DMS53 treated with DMSO at 0.1 percent for 48 hours (cell line): ENCODE results near the gene CXCL8.

Source experiments
- DNase-seq: peaks from one replicate; lab custom pipeline; 2025; ENCODE audit not compliant: unreplicated experiment; lab: John Stamatoyannopoulos, UW

Gene CXCL8

DNA sequence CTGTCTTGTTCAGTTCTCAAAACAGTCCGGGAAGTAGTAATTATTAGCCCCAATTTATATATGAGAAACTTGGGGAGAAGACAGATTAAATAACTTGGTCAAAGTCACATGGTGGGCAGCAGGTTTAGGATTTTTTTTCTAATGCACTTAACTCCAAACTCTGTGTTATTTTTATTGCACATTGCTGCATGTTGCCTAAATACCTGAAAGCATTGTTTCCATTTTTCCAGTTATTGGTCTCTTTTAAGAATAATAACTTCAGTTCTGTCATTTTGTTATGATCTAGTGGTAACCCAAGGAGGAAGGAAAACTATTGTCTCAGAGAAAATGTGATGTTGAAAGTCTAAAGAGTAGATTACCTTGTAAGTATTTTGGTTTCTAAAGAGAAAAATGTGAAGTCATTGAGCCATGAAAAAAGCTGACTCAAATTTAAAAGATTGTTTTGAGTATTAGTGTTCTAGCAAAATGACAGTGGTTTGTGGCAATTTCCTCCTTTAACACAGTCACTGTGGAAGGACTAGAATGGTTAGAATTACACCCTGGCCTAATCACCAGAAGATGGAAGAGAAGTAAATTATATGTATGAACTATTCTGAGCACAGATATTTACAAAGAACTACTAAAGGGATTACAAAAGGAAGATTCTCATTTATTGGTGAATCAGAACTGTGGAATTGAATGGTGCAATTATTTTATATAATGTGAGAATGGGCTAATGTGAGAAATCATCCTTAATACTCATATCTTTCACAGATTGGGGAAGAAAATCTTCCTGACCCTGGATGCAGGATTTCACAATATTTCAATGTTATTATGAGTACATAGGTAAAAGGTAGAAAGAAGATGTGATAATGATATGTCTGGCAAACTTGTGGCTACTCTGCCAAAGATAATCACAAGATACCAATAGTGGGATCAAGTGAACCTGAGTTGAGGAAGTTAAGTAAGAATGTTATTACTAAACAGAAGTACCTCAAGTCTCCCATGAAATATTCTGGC is 21.7 kb upstream of the CXCL8 start:
- DNase-seq, result no peak

DNA sequence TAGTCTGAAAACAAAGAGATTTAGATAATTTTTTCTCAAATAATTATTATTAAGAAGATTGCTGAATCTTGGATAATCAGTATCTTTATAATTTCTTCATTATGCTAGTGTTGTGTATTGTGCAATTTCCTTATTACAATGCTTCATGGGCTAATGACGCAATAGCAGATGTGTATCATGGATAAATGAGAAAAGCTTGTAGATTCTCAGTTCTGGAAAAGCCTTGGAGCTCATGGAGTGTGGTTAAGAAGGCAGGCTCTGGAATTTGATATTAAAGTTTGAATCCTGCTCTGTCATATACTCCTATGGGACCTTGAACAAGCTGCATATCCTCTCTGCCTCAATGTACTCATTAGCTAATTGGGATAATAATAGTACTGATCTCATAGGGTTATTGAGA is 18.9 kb upstream of the CXCL8 start:
- DNase-seq, result no peak

DNA sequence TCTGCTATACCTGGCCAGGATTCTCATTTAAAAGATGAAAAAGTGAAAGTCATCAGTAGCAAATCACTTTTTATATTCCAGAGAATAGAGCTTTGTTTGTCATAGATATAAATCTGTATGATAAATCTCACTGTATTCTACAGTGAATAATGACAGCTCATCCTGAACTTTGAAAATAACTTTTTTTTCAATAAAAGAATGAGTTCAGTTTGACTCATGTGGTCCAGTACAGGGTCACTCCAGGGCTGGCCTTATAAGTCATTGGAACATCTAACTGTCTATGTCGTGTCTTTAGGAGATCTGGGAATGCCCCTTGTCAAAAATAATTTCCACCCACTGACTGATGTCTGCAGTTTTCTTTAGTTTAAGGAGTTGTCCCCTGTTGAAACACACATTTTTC is 18.5 kb upstream of the CXCL8 start:
- DNase-seq, result no peak

DNA sequence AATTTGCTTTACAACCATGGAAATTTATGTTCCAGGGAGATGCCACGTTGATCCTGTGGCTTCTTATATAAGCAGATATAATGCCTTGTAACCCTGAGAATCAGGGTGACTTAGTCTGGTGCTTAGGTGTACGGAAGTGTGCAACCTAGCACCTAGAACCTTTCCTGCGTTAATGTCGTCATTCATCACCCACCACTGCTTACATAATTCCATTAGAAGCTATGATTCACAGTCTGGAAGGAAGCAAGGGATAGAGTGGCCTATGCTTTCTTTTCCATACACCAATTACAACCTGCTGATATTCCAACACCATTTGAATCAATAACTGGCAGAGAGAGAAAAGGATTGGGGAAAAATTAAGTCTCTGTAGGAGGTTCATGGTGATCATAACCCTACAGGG is 17.3 kb upstream of the CXCL8 start:
- DNase-seq, result no peak

GRCh38 chr4:73723928-73724327 is 16.4 kb upstream of the CXCL8 start:
- DNase-seq, result no peak

DNA sequence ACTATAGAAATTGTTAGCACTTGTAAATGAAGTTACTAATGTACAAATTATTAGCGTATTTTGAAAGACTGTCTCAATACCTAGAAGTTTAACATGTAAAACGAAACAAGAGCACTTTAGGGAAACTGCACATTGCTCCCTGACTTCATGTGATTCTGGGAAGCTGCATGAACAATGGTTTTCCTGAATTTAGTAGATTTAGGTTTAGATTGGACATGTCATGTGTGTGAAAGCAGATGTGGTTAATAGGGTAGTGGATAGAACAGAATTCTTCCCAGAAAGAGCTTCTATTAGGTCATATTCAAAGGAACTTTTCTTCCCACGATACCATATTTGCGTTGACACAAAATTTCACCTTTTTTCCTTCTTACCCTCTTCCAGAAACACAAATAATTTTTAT is 14.9 kb upstream of the CXCL8 start:
- no peak for DNase-seq

DNA sequence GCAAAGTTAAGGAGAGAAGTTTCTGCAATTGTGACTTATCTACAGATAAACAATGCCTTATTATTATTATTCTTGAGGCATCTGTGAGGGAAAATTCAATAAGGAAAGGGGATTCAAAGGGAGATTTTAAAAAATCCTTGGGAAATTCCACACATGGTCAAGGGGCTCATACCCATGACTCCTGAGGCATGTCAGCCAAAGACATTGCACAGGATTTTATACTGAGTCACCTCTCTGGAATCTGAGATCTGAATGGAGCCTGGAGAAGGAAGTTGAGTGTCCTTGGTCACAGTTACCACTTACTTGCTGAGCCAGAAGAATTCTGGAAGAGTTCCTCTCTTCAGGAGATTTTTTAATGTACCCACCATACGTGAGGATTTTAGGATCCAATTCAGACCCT is 14.4 kb upstream of the CXCL8 start:
- no peak for DNase-seq

- DNase-seq, result no peak
These were observed 12.7 kb upstream of the CXCL8 start for GRCh38 chr4:73727685-73728084.

GRCh38 chr4:73728091-73728741 is 12.2 kb upstream of the CXCL8 start:
- no peak for DNase-seq

GRCh38 chr4:73729534-73730165 is 10.7 kb upstream of the CXCL8 start:
- DNase-seq, result peak; percentile 82

DNA sequence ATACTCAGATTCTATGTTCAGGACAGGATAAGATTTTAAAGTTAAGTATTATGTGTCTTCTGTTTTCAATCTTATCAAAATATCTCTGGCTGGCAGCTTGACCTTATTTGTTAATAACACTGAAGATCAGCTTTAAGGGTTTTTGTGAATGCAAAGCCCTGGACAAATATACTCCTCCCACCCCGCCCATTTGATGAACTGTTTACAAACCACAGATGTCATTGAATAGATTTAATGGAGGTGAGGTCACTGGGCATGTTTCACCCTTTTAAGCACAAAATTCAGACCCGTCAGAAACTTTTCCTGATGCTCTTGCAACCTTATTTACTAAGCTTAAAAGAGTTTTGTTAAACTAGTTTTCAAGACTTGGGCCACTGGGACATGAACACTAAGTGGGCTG is 10.1 kb upstream of the CXCL8 start:
- peak; percentile 77 for DNase-seq

GRCh38 chr4:73730867-73731266 is 9.5 kb upstream of the CXCL8 start:
- no peak for DNase-seq

DNA sequence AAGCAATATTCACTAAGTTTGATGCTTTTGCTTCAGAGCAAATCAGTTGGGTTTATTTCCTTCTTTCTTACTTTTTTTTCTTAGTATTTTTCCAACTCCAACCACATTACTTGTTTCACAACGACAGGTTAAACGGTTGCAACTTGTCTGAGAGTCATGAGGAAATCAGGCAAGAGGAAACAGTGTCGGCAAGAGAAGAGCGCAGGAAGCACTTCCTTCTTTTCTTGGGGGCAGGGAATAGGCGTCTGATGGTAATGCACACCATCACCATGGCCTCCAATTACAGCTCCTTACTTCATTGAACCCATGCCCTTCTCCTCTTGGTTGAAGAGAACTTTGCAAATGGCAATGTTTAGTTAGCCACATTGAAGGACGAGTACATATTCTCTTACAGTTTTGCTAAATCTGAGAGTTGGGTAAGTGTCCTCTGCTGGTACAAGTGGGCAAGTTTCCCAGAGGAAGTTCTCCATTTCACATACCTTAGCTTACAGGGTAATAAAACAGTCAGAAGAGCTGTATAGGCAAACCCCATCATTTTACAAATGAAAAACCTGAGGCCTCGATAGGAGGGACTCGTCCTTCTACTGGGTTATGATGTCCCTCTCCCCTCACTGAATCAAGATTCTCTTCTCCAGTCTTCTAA is 8.3 kb upstream of the CXCL8 start:
- DNase-seq, result no peak

DNA sequence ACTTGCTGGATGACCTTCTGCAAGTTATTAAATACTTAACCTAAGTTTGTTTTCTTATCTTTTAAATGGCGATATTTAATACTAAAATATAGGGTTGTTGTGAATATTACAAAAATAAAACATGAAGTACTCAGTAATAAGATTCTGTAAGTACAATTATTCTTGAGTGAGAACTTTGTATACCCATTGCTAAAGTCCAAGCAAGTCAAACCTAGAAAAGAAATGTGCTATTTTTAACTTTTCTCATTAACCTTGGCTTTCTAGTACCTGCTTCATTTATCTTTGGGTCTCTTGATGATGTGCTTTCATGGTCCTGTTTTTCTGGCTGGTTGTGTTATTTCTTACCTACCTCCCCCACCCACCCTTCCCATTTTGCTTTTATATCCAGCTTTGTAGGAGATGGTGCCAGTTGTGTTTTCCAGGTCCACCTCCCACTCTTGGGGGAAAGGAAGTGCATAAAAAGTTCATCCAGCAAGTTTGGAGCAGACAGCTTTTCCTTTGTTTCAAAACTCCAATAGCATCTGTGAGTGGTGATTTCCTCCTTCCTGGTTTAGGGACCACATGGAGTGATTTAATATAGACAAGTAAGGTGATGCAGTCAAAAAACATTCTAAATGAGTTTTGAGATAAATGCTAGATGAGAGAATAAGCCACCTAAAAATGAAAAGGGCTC is 7.5 kb upstream of the CXCL8 start:
- no peak for DNase-seq

DNA sequence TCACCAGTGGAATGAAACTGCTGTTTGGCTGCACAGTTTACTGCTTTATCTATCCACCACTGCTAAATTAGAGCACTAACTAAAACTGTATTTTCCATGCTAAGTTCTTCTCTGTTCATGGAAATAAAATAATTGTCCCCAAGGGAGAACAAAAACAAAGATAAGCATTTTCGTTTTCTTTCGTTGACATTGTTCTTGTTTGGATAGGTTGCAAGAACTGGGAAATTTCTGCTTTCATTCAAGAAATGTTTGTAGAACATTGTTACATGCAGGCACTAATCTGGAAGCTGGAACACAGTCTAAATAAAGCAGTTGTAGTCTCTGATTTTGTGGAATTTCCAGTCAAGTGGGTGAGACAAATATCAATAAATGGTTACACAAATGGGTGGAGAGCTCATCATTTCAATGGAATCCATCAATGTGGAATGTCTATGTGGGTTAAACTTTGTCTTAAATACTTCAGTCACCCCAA is 5.8 kb upstream of the CXCL8 start:
- no peak for DNase-seq

DNA sequence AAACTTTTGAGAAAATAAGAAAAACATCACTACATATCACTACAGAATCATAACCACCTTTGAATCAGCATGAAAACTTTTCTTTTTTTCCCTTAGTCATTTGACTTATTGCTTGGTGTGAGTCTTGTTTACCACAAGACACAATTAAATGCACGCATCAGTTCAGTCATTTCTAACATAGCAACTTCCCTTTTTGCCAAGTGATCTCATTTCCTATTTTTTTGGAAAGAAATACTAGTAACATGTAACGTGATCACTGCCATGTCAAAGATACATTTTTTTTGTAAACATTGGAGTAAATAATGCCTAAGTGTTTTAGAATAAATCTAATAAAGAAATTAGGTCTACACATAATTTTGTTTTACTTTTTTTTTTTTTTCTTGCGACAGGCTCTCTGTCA is 5.1 kb upstream of the CXCL8 start:
- DNase-seq, result no peak

GRCh38 chr4:73741031-73741749 is 821 bp downstream of the CXCL8 start:
- no peak for DNase-seq

- DNase-seq, result no peak
These were observed 1.6 kb downstream of the CXCL8 start for GRCh38 chr4:73741750-73742489.

- no peak for DNase-seq
These were observed 2.3 kb downstream of the CXCL8 start for GRCh38 chr4:73742490-73743160.
